K562 (cell line): ENCODE data around the gene RGS3. TPM values are rescaled to one million over a fixed set of nuclear protein-coding genes. Genes with fewer than 3 reads are reported as not detected.

Experiments
- CCAR2 ChIP-seq: fragments of 200-400 bp; formaldehyde crosslinking; IDR thresholded peaks from 2 replicates; pipeline ENCODE4 v1.6.1; 2017; ENCODE audit warnings: mild to moderate bottlenecking, low read depth, low read length
- E2F3 ChIP-seq: fragments of 250-450 bp; sonication (Bioruptor Pico); IDR thresholded peaks from 2 replicates; pipeline ENCODE4 v1.4.0; 2020; ENCODE audit warnings: mild to moderate bottlenecking
- EZH2 ChIP-seq: IDR thresholded peaks from 2 replicates; pipeline ENCODE4 v1.6.1; 2012; ENCODE audit warnings: low read depth, mild to moderate bottlenecking, inconsistent platforms, low read length, borderline replicate concordance
- GTF3C2 ChIP-seq: IDR thresholded peaks from 3 replicates; pipeline ENCODE4 v1.6.1; 2011; ENCODE audit warnings: borderline replicate concordance, mild to moderate bottlenecking, moderate library complexity; ENCODE audit not compliant: insufficient read length; ENCODE audit errors: extremely low read depth
- HDAC3 ChIP-seq: fragments of 450-650 bp; IDR thresholded peaks from 2 replicates; pipeline ENCODE4 v1.6.1; 2018; ENCODE audit warnings: borderline replicate concordance, mild to moderate bottlenecking, moderate library complexity; ENCODE audit not compliant: partially characterized antibody
- HDGF ChIP-seq: fragments of 450-650 bp; IDR thresholded peaks from 2 replicates; pipeline ENCODE4 v1.6.1; 2016
- KLF1 ChIP-seq: fragments of 450-650 bp; IDR thresholded peaks from 2 replicates; pipeline ENCODE4 v1.6.1; 2016; ENCODE audit warnings: missing genetic modification characterization, missing compliant biosample characterization
- NCOR1 ChIP-seq: fragments of 450-650 bp; IDR thresholded peaks from 2 replicates; pipeline ENCODE4 v1.6.1; 2016; ENCODE audit warnings: mild to moderate bottlenecking, moderate library complexity
- NFATC3 ChIP-seq: fragments of 450-650 bp; IDR thresholded peaks from 2 replicates; pipeline ENCODE4 v1.6.1; 2017; ENCODE audit warnings: mild to moderate bottlenecking
- PHF8 ChIP-seq: fragments of 200-600 bp; sonication (generic); IDR thresholded peaks from 2 replicates; pipeline ENCODE4 v1.6.1; 2012; ENCODE audit warnings: mixed run types, mild to moderate bottlenecking, inconsistent platforms, low read length, moderate library complexity, borderline replicate concordance
- PTRF ChIP-seq: fragments of 450-650 bp; IDR thresholded peaks from 2 replicates; pipeline ENCODE4 v1.6.1; 2016; ENCODE audit warnings: mild to moderate bottlenecking, missing genetic modification characterization, missing compliant biosample characterization
- SIX5 ChIP-seq, 2 experiments: IDR thresholded peaks; 2 replicates each; pipeline ENCODE4 v1.6.1; 2011; ENCODE audit warnings: low read length in 2 of 2, borderline replicate concordance in 1 of 2, low read depth in 1 of 2, mild to moderate bottlenecking in 1 of 2, moderate library complexity in 1 of 2; ENCODE audit not compliant: insufficient read depth in 1 of 2
- TCF7 ChIP-seq: sonication (generic); IDR thresholded peaks from 2 replicates; pipeline ENCODE4 v1.6.1; 2016; ENCODE audit warnings: antibody characterized with exemption, borderline replicate concordance
- TGIF2 ChIP-seq: sonication (generic); formaldehyde crosslinking; IDR thresholded peaks from 2 replicates; pipeline ENCODE4 v1.8.1; 2022; ENCODE audit warnings: mild to moderate bottlenecking, missing genetic modification reagents, moderate library complexity
- ZC3H8 ChIP-seq: fragments of 450-650 bp; IDR thresholded peaks from 2 replicates; pipeline ENCODE4 v1.6.1; 2017
- ZNF766 ChIP-seq: fragments of 200-800 bp; sonication (Bioruptor generic); conservative IDR thresholded peaks from 2 replicates; pipeline ENCODE4 v1.6.1; 2016; ENCODE audit warnings: missing genetic modification characterization, missing compliant biosample characterization
- polyA plus RNA-seq, 8 experiments: library from polyadenylated mRNA; depleted of rRNA in 4 of 8; stranded (reverse) in 5 of 8; unstranded in 3 of 8; fragments of >200 nt; fragmentation: Nextera tagmentation in 2 of 8; fragmentation: Illumina TruSeq in 1 of 8; extraction: Ambion mirVana in 2 of 8; extraction: Trizol in 1 of 8; gene quantifications; 2 replicates each; pipeline versions ENCODE4 v1.2.1 to v1.2.3, GENCODE V29; 2011 to 2014; ENCODE audit warnings: inconsistent platforms in 1 of 8, missing spikeins in 1 of 8
- total RNA-seq, 7 experiments: library from RNA; depleted of rRNA in 6 of 7; stranded (reverse); fragments of >200 nt in 6 of 7; fragmentation: Illumina TruSeq in 2 of 7; extraction: Trizol in 2 of 7; gene quantifications; 2 replicates each; pipeline versions ENCODE4 v1.2.1 to v1.2.3, GENCODE V29; 2011 to 2021; ENCODE audit warnings: low replicate concordance in 1 of 7
- TF ChIP-seq, protein P1 (sequence below), 2 experiments: fragments of 450-650 bp; formaldehyde crosslinking in 1 of 2; IDR thresholded peaks; 2 replicates each; pipeline versions ENCODE4 v1.4.0 to v1.6.1; 2014 to 2020; ENCODE audit warnings: mild to moderate bottlenecking in 2 of 2, borderline replicate concordance in 1 of 2, low read depth in 1 of 2

RGS3 gene
- total and polyA plus RNA-seq, 9 of the 15 experiments (the other 6 are each of a cell fraction or from before 2014, with no cell fraction given), result 0.08 to 2.9 (median 0.95) TPM

GRCh38 chr9:113541019-113541900 is 77.7 kb downstream of the RGS3 start (continued):
- no peak for TF ChIP-seq ZC3H8
- no peak for TF ChIP-seq EZH2
- no peak for TF ChIP-seq GTF3C2
- TF ChIP-seq TCF7, result no peak
- TF ChIP-seq E2F3 (CRISPR knock-in tag), result no peak
- peak; percentile 64; the same call in 1 of the 2 replicates for TF ChIP-seq ZNF766
- TF ChIP-seq CCAR2, result no peak
- no peak for TF ChIP-seq HDGF
- TF ChIP-seq PHF8, result peak; percentile 56; the same call in 1 of the 2 replicates
- TF ChIP-seq, protein P1, sequence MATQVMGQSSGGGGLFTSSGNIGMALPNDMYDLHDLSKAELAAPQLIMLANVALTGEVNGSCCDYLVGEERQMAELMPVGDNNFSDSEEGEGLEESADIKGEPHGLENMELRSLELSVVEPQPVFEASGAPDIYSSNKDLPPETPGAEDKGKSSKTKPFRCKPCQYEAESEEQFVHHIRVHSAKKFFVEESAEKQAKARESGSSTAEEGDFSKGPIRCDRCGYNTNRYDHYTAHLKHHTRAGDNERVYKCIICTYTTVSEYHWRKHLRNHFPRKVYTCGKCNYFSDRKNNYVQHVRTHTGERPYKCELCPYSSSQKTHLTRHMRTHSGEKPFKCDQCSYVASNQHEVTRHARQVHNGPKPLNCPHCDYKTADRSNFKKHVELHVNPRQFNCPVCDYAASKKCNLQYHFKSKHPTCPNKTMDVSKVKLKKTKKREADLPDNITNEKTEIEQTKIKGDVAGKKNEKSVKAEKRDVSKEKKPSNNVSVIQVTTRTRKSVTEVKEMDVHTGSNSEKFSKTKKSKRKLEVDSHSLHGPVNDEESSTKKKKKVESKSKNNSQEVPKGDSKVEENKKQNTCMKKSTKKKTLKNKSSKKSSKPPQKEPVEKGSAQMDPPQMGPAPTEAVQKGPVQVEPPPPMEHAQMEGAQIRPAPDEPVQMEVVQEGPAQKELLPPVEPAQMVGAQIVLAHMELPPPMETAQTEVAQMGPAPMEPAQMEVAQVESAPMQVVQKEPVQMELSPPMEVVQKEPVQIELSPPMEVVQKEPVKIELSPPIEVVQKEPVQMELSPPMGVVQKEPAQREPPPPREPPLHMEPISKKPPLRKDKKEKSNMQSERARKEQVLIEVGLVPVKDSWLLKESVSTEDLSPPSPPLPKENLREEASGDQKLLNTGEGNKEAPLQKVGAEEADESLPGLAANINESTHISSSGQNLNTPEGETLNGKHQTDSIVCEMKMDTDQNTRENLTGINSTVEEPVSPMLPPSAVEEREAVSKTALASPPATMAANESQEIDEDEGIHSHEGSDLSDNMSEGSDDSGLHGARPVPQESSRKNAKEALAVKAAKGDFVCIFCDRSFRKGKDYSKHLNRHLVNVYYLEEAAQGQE (IDR thresholded peaks at IDR 0.05; ENCODE audit: borderline replicate concordance), result peak; percentile 100
- TF ChIP-seq, protein P1 (CRISPR knock-in tag; IDR thresholded peaks at IDR 0.05; ENCODE audit: low read depth), result no peak
- TF ChIP-seq NCOR1, result no peak
- no peak for TF ChIP-seq HDAC3
- TF ChIP-seq PTRF (tag), result no peak
- TF ChIP-seq SIX5 (IDR thresholded peaks at IDR 0.05; ENCODE audit: borderline replicate concordance in 1 of 2, insufficient read depth in 1 of 2, low read depth in 1 of 2, low read length in 2 of 2), result no peak
- no peak for TF ChIP-seq NFATC3
- TF ChIP-seq TGIF2, result no peak
- peak; percentile 12; the same call in 1 of the 2 replicates for TF ChIP-seq KLF1
